ENCODE measurements around the gene CLEC5A.
"Not testable (repeated sequence)": the region's sequence is repeated elsewhere in the genome, so short reads cannot be mapped to it uniquely, and the experiment has no call there.

GRCh38 chr7:141899366-141899765 lies 47.4 kb downstream of the CLEC5A start:
- TF ChIP-seq CTCF, POLR2A (IDR thresholded peaks at IDR 0.05): not testable (repeated sequence)

All from lower leg skin (tissue), 3 donors.